T1000 (cell line): ENCODE measurements around the gene YPEL2.
"Not testable (repeated sequence)": the region's sequence is repeated elsewhere in the genome, so short reads cannot be mapped to it uniquely, and the experiment has no call there.

Source experiments
- DNase-seq: peaks from one replicate; lab custom pipeline; 2025; ENCODE audit warnings: mixed read lengths; lab: John Stamatoyannopoulos, UW

The YPEL2 gene

GRCh38 chr17:59406808-59407381 is 75.4 kb downstream of the YPEL2 start:
- DNase-seq, result no peak

GRCh38 chr17:59409336-59410048 is 78.0 kb downstream of the YPEL2 start:
- DNase-seq, result no peak

- no peak for DNase-seq
Measured at GRCh38 chr17:59410049-59410437, 78.6 kb downstream of the YPEL2 start.

- not testable (repeated sequence) for DNase-seq
Measured at GRCh38 chr17:59412431-59412830, 81.0 kb downstream of the YPEL2 start.

GRCh38 chr17:59413014-59413766 is 81.7 kb downstream of the YPEL2 start:
- no peak for DNase-seq

GRCh38 chr17:59415397-59415796 is 83.9 kb downstream of the YPEL2 start:
- no peak for DNase-seq

- no peak for DNase-seq
Measured at GRCh38 chr17:59416184-59416583, 84.7 kb downstream of the YPEL2 start.

GRCh38 chr17:59417452-59417851 is 86.0 kb downstream of the YPEL2 start:
- DNase-seq, result no peak

GRCh38 chr17:59418732-59419166 is 87.3 kb downstream of the YPEL2 start:
- no peak for DNase-seq

GRCh38 chr17:59420901-59421300 is 89.4 kb downstream of the YPEL2 start:
- no peak for DNase-seq

GRCh38 chr17:59421722-59422121 is 90.3 kb downstream of the YPEL2 start:
- no peak for DNase-seq

GRCh38 chr17:59423137-59423724 is 91.8 kb downstream of the YPEL2 start:
- peak; percentile 75 for DNase-seq

GRCh38 chr17:59423903-59424302 is 92.4 kb downstream of the YPEL2 start:
- DNase-seq, result no peak

GRCh38 chr17:59424331-59424730 is 92.9 kb downstream of the YPEL2 start:
- no peak for DNase-seq

- peak; percentile 30 for DNase-seq
Measured at GRCh38 chr17:59425085-59425931, 93.9 kb downstream of the YPEL2 start.

- no peak for DNase-seq
Measured at GRCh38 chr17:59426031-59426430, 94.6 kb downstream of the YPEL2 start.

GRCh38 chr17:59427425-59427921 is 96.0 kb downstream of the YPEL2 start:
- no peak for DNase-seq

GRCh38 chr17:59427996-59428395 is 96.5 kb downstream of the YPEL2 start:
- DNase-seq, result no peak

GRCh38 chr17:59428916-59429485 is 97.5 kb downstream of the YPEL2 start:
- no peak for DNase-seq

- no peak for DNase-seq
Measured at GRCh38 chr17:59431601-59432000, 100.1 kb downstream of the YPEL2 start.

GRCh38 chr17:59432657-59433056 is 101.2 kb downstream of the YPEL2 start:
- DNase-seq, result no peak
